Panc1 (cell line): ENCODE measurements around the gene NSUN2. TPM values are rescaled to one million over a fixed set of nuclear protein-coding genes. Genes with fewer than 3 reads are reported as not detected.

ENCODE experiments used
- ATAC-seq: fragments of 200-7000 bp; cut with Tn5 transposase; 2 replicates; pipeline ENCODE4 v1.9.1; 2020; ENCODE audit warnings: mild to moderate bottlenecking, moderate library complexity
- Bru-seq: library from RNA; stranded (reverse); fragments of 400-500 nt; gene quantifications from one replicate; lab custom pipeline; 2021; lab: Mats Ljungman, UMichigan
- BruChase-seq, 2 experiments: library from RNA; stranded (reverse); fragments of 400-500 nt; gene quantifications; one replicate each; lab custom pipeline; 2021; lab: Mats Ljungman, UMichigan
- BruUV-seq: library from RNA; stranded (reverse); fragments of 400-500 nt; replicated peaks from 2 replicates; lab custom pipeline; 2021; lab: Mats Ljungman, UMichigan
- CTCF ChIA-PET: fragments of 300-600 bp; sonication (Branson Sonifier 250); formaldehyde crosslinking; loops from one replicate; lab custom pipeline; 2022; ENCODE audit warnings: antibody characterized with exemption; lab: Charles Lee
- POLR2A ChIA-PET: fragments of 300-600 bp; sonication (Branson Sonifier 250); formaldehyde crosslinking; loops from one replicate; lab custom pipeline; 2022; ENCODE audit warnings: antibody characterized with exemption; lab: Charles Lee
- DNase-seq: peaks from one replicate; pipeline ENCODE4 v3.0.0-alpha.2; 2010; ENCODE audit warnings: low read depth, low spot score
- H3K27ac ChIP-seq: 2 replicates; pipeline ENCODE4 v1.5.1; 2011; ENCODE audit warnings: mild to moderate bottlenecking, low read length, inconsistent platforms
- H3K27me3 ChIP-seq: fragments of 200-500 bp; sonication (Bioruptor generic); 2 replicates; pipeline ENCODE4 v1.6.0; 2014; ENCODE audit warnings: low read length, inconsistent platforms; ENCODE audit not compliant: control insufficient read depth, insufficient read depth
- H3K36me3 ChIP-seq: fragments of 200-500 bp; sonication (Bioruptor generic); 2 replicates; pipeline ENCODE4 v1.5.1; 2014; ENCODE audit warnings: inconsistent platforms, mild to moderate bottlenecking, low read length, moderate library complexity; ENCODE audit not compliant: control insufficient read depth, insufficient read depth
- H3K4me1 ChIP-seq: 2 replicates; pipeline ENCODE4 v1.5.1; 2011; ENCODE audit warnings: inconsistent platforms, mild to moderate bottlenecking, low read length, moderate library complexity; ENCODE audit not compliant: control insufficient read depth, insufficient read depth
- H3K4me3 ChIP-seq, 2 experiments: 2 replicates each; pipeline ENCODE4 v1.5.1; 2011 to 2012; ENCODE audit warnings: low read depth in 2 of 2, low read length in 2 of 2, mild to moderate bottlenecking in 2 of 2, inconsistent platforms in 1 of 2, moderate library complexity in 1 of 2
- H3K9me3 ChIP-seq: fragments of 200-500 bp; sonication (Bioruptor generic); 2 replicates; pipeline ENCODE4 v1.5.1; 2014; ENCODE audit warnings: low read depth, mild to moderate bottlenecking, inconsistent platforms, low read length, moderate library complexity; ENCODE audit not compliant: control insufficient read depth, insufficient read depth
- POLR2AphosphoS5 ChIP-seq: IDR thresholded peaks from 2 replicates; pipeline ENCODE4 v1.6.1; 2012; ENCODE audit warnings: mild to moderate bottlenecking, low read depth, low read length, moderate library complexity
- SIN3A ChIP-seq: IDR thresholded peaks from 2 replicates; pipeline ENCODE4 v1.6.1; 2012; ENCODE audit warnings: low read depth, mild to moderate bottlenecking, low read length, moderate library complexity, borderline replicate concordance; ENCODE audit not compliant: insufficient read depth
- TCF7L2 ChIP-seq: IDR thresholded peaks from 2 replicates; pipeline ENCODE4 v1.6.1; 2011; ENCODE audit warnings: mild to moderate bottlenecking, low read depth, low read length, inconsistent platforms
- in situ Hi-C: cut with HindIII; loops from 2 replicates; pipeline ENCODE4 v1.10.0; 2016; ENCODE audit warnings: low sequenced_read_pairs, low pct_unique_long_range_greater_than_20kb
- intact Hi-C: fragments of 100-400 bp; cut with micrococcal nuclease; formaldehyde crosslinking; loops from one replicate; pipeline ENCODE4 v1.10.0; 2022; ENCODE audit not compliant: unreplicated experiment
- long read RNA-seq: library from polyadenylated mRNA; unstranded; transcript quantifications from one replicate; pipeline ENCODE4 v2.0.0, GENCODE V29; 2021; ENCODE audit not compliant: unreplicated experiment
- polyA plus RNA-seq: library from polyadenylated mRNA; unstranded; fragments of >200 nt; gene quantifications from one replicate; pipeline ENCODE4 v1.2.1, GENCODE V29; 2012; ENCODE audit warnings: missing spikeins; ENCODE audit not compliant: insufficient read length
- total RNA-seq: library from RNA; stranded (reverse); gene quantifications from one replicate; pipeline ENCODE4 v1.2.1, GENCODE V29; 2021; ENCODE audit not compliant: unreplicated experiment
- TF ChIP-seq, protein P1 (sequence below), 2 experiments: IDR thresholded peaks; 2 replicates each; pipeline ENCODE4 v1.6.1; 2011 to 2012; ENCODE audit warnings: low read depth in 2 of 2, control low read depth in 1 of 2, low read length in 1 of 2, mild to moderate bottlenecking in 1 of 2, moderate library complexity in 1 of 2; ENCODE audit not compliant: insufficient read depth in 1 of 2
- TF ChIP-seq, protein P2 (sequence below): fragments of 450-650 bp; IDR thresholded peaks from 2 replicates; pipeline ENCODE4 v1.5.1; 2017; ENCODE audit warnings: mild to moderate bottlenecking

NSUN2 gene
- total RNA-seq: 125 TPM
- polyA plus RNA-seq: 105 TPM
- percentile 97 among the genes with signal in this experiment for Bru-seq, nascent RNA
- percentile 97 among the genes with signal in this experiment for BruChase-seq, experiment 1, labeled RNA remaining after a 2-hour chase
- percentile 97 among the genes with signal in this experiment for BruChase-seq, experiment 2, labeled RNA remaining after a 6-hour chase
- long read RNA-seq, transcript NSUN2-201 (19 exons, 3,303 nt): major isoform, 303 of 418 reads
- long read RNA-seq, transcript NSUN2-206 (18 exons, 2,619 nt): minor isoform, 20 of 418 reads
- long read RNA-seq, partial matches to known transcripts: 19 of 418 reads
- long read RNA-seq, other reads (novel, unspliced or antisense): 72 of 418 reads

DNA sequence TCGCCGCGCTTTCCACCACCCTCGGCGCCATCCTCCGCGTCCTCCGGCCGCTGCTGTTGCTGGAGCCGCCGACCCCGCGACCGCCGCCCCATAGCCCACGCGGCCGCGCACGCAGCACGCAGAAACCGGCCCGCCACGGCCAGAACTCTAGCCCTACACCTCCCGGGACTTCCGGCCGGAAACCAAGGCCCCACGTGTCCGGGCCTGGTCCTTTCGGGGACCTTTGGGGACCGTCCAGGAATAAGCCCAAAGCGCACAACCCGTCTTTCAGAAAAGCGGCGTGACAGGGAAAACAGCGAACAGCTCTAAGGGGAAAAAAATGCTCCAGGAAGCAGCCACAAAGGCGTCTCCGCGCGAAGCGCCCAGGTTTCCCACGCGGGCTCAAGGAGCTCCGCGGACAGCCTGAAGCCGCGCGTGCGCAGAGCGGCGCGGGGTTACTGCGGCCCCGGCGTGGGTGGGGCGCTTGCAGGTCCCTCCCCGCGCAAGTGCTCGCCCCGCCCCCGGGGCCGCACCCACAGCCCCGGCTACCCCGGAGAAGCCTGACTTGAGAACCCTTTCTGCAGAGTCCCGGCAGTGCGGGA, at the start of gene NSUN2, which contains the start of gene SRD5A1:
TSS of gene NSUN2 (minus strand) at position 157 of the 581 bp plus-strand sequence. CDS start at position 92, 65 bp downstream.
TSS of gene SRD5A1 (plus strand) at position 553 of the 581 bp plus-strand sequence. CDS start 137 bp downstream, outside the sequence.
- H3K4me1 ChIP-seq: peaks cover 34% of the 10 kb centered on the region
- peak within 1 kb of the TSS; percentile 98 for H3K27ac ChIP-seq
- in situ Hi-C loops: no loop called here
- peak; percentile 96 for ATAC-seq
- H3K36me3 ChIP-seq: peaks cover 31% of the 10 kb centered on the region
- peak; percentile 85 for DNase-seq
- BruUV-seq: no TSS peak
- intact Hi-C loops: loop anchor here (10.0 kb wide), 2 partner anchors 82 to 112 kb away; partner anchors contain the start of gene TENT4A
- peak within 1 kb of the TSS; percentile 96 to 100 for H3K4me3 ChIP-seq
- ChIA-PET POLR2A (interaction anchor here (0.6 to 1.0 kb wide), 6 partner anchors 8 to 387 kb away, joined by 3 to 9 read pairs (median 3); no protein-coding TSS in a partner anchor), CTCF (interaction anchor here (0.9 kb wide), 1 partner anchor 112 kb away, joined by 3 read pairs; no protein-coding TSS in a partner anchor)
- H3K27me3 ChIP-seq: no peaks in the 10 kb centered on the region
- TF ChIP-seq TCF7L2 (no peak; the same call in 1 of the 2 replicates), POLR2AphosphoS5 (peak; percentile 75), SIN3A (no peak; the same call in 1 of the 2 replicates)
- TF ChIP-seq, protein P1, sequence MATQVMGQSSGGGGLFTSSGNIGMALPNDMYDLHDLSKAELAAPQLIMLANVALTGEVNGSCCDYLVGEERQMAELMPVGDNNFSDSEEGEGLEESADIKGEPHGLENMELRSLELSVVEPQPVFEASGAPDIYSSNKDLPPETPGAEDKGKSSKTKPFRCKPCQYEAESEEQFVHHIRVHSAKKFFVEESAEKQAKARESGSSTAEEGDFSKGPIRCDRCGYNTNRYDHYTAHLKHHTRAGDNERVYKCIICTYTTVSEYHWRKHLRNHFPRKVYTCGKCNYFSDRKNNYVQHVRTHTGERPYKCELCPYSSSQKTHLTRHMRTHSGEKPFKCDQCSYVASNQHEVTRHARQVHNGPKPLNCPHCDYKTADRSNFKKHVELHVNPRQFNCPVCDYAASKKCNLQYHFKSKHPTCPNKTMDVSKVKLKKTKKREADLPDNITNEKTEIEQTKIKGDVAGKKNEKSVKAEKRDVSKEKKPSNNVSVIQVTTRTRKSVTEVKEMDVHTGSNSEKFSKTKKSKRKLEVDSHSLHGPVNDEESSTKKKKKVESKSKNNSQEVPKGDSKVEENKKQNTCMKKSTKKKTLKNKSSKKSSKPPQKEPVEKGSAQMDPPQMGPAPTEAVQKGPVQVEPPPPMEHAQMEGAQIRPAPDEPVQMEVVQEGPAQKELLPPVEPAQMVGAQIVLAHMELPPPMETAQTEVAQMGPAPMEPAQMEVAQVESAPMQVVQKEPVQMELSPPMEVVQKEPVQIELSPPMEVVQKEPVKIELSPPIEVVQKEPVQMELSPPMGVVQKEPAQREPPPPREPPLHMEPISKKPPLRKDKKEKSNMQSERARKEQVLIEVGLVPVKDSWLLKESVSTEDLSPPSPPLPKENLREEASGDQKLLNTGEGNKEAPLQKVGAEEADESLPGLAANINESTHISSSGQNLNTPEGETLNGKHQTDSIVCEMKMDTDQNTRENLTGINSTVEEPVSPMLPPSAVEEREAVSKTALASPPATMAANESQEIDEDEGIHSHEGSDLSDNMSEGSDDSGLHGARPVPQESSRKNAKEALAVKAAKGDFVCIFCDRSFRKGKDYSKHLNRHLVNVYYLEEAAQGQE (IDR thresholded peaks at IDR 0.05; ENCODE audit: insufficient read depth in 1 of 2, low read depth in 2 of 2, low read length in 1 of 2): no peak
- H3K9me3 ChIP-seq: no peaks in the 10 kb centered on the region

DNA sequence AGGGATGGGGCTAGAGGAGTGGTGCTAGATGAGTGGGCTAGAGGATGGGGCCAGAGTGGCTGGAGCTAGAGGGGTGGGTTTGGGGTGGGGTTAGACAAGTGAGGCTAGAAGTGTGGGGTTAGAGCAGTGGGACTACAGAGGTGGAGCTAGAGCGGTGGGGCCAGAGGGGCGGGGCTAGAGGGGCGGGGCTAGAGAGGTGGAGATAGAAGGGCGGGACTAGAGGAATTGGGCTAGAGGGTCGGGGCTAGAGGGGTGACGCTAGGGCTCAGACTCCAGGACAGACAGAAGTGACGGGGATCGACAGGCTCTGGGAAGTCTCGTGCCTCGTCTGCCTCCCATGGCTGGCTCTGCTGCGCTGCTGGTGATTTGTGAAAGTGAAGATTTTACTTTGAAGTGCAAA, 49.4 kb upstream of the NSUN2 start:
- intact Hi-C loops: no loop called here
- ATAC-seq: no peak

More for the DNA sequence above, 49.4 kb upstream of the NSUN2 start:
- TF ChIP-seq TCF7L2 (no peak), SIN3A (no peak), POLR2AphosphoS5 (no peak)
- TF ChIP-seq, protein P2, sequence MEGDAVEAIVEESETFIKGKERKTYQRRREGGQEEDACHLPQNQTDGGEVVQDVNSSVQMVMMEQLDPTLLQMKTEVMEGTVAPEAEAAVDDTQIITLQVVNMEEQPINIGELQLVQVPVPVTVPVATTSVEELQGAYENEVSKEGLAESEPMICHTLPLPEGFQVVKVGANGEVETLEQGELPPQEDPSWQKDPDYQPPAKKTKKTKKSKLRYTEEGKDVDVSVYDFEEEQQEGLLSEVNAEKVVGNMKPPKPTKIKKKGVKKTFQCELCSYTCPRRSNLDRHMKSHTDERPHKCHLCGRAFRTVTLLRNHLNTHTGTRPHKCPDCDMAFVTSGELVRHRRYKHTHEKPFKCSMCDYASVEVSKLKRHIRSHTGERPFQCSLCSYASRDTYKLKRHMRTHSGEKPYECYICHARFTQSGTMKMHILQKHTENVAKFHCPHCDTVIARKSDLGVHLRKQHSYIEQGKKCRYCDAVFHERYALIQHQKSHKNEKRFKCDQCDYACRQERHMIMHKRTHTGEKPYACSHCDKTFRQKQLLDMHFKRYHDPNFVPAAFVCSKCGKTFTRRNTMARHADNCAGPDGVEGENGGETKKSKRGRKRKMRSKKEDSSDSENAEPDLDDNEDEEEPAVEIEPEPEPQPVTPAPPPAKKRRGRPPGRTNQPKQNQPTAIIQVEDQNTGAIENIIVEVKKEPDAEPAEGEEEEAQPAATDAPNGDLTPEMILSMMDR: no peak
- TF ChIP-seq, protein P1 (IDR thresholded peaks at IDR 0.05; ENCODE audit: insufficient read depth in 1 of 2, low read depth in 2 of 2, low read length in 1 of 2): no peak
- ChIA-PET CTCF (no interaction called here), POLR2A (no interaction called here)
- Histone ChIP-seq H3K36me3 (no peaks in the 10 kb centered on the region), H3K4me3 (no peak overlapping the region), H3K27ac (no peak overlapping the region), H3K9me3 (no peaks in the 10 kb centered on the region), H3K27me3 (peaks cover 8% of the 10 kb centered on the region), H3K4me1 (no peaks in the 10 kb centered on the region)
- DNase-seq: no peak
- BruUV-seq: no TSS peak
- in situ Hi-C loops: no loop called here
